ENCODE measurements around the gene BAZ2A.

The BAZ2A gene

DNA sequence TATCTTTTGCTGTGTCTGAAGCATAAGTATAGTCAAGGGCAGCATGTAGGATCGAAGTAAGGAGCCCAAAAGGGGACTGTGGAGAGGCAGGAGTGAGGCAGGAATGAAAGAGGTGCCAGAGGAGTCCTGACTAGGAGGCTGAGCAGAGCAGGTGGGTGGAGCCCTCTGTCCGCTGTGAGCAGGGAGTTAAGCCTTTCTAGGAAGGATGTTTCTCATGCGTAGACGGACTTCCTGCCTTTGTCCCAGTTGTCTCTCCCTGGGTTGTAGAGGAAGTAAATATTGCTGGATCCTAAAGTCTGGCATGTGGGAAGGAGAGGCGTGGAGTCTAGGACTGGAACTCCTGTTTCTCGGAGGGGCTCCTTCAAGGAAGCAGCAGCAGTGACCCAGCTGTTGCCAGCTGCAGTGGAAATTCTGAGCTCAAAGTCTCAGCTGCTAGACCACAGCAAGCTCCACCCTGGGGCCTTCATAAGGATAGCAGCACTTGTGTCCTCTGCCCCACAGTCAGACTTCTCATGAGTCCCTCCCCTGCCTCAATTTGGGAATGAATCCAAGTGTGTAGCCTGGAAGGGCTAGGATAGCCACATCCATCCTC lies 64.5 kb downstream of the BAZ2A start:
- TF ChIP-seq CTCF (IDR thresholded peaks at IDR 0.05; ENCODE audit: insufficient read depth, missing control alignments): no peak
- DNase-seq (ENCODE audit: insufficient read length, low spot score): no peak
- FAIRE-seq: no peak

DNA sequence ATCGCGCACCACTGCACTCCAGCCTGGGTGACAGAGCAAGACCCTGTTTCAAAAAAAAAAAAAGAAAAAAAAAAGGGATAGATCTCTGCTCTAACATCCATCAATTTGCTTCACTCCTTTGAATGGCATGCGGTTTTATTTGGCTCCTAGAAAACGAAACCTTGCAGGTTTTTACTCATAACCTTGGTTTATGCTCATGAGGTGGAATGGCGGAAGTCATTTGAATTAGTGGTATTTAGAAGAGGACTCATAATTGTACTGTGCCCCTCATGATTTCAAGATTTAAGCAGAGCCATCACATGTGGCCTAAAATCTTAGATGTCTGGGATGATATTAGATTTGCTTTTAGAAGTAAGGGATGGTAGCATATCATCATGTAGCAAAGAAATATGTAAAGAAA lies 79.1 kb downstream of the BAZ2A start:
- FAIRE-seq (no peak), DNase-seq (ENCODE audit: insufficient read length, low spot score) (no peak)
- no peak for TF ChIP-seq CTCF (IDR thresholded peaks at IDR 0.05; ENCODE audit: insufficient read depth, missing control alignments)

DNA sequence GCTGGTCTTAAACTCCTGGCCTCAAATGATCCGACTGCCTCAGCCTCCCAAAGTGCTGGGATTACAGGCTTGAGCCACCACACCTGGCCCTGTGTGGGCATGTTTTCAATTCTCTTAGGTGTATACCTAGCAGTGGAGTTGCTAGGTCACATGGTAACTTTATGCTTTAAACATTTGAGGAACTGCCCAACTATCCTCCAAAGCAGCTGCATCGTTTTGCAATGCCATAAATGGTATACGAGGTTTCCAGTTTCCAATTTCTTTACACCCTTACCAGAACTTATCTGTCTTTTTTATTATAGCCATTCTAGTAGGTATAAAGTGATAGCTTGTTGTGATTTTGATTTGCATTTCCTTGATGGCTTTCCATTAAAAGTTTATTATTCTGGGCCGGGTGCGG lies 83.4 kb downstream of the BAZ2A start:
- DNase-seq (ENCODE audit: insufficient read length, low spot score): no peak
- no peak for FAIRE-seq
- no peak for TF ChIP-seq CTCF (IDR thresholded peaks at IDR 0.05; ENCODE audit: insufficient read depth, missing control alignments)
